ENCODE data around the gene RIMBP3C. TPM values are rescaled to one million over a fixed set of nuclear protein-coding genes. Genes with fewer than 3 reads are reported as not detected.
"Not testable (repeated sequence)": the region's sequence is repeated elsewhere in the genome, so short reads cannot be mapped to it uniquely, and the experiment has no call there.

The RIMBP3C gene
- total RNA-seq, 1 experiment from 2014 or later, result 0.44 TPM

DNA sequence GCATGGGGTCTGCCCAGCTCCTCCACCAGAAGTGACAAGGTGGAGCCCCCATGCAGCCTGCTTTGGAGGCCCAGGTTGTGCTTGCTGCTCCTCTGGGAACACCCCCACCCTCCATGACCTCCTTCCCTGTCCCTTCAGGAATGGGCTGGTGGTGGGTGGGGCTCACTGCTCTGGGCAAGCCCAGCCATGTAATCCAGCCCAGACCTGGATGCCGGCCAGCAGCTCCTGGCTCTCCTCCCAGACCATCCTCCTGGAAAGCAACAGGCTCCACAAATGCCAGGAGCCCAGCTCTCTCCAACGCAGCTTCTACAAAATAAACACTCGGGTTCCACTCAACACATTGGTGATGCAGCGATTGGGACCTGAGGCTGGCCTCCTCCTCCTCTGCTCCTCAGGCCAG, 53.3 kb downstream of the RIMBP3C start:
- ATAC-seq; H3K9me3 Mint-ChIP-seq; H3K27me3 Mint-ChIP-seq (ENCODE audit: low read depth); H3K4me1 Mint-ChIP-seq; CTCF ChIA-PET; H3K36me3 Mint-ChIP-seq; DNase-seq (ENCODE audit: low spot score); POLR2A ChIA-PET; H3K4me3 Mint-ChIP-seq; H3K27ac Mint-ChIP-seq: not testable (repeated sequence)

Other genes starting within 250 kb of the RIMBP3C start
- gene RIMBP3B, start 167.7 kb downstream of the RIMBP3C start, total RNA-seq (2021), result 0.09 to 0.62 TPM (median 0.27 TPM) in 3 replicates
- 30.4 to 33.3 TPM (median 31.2 TPM) in 3 replicates for gene HIC2, start 134.1 kb downstream of the RIMBP3C start, total RNA-seq (2021)
- gene TMEM191C, start 84.1 kb downstream of the RIMBP3C start, total RNA-seq (2021), result 4.8 to 6.4 TPM (median 5.2 TPM) in 3 replicates
- gene UBE2L3, start 16.3 kb upstream of the RIMBP3C start, total RNA-seq (2021), result 75.7 to 79.1 TPM (median 77.4 TPM) in 3 replicates
- 39.1 to 42.1 TPM (median 39.8 TPM) in 3 replicates for gene YDJC, start 78.6 kb upstream of the RIMBP3C start, total RNA-seq (2021)
- gene CCDC116, start 81.3 kb upstream of the RIMBP3C start, total RNA-seq (2021), result 0.14 to 0.57 TPM (median 0.27 TPM) in 3 replicates
- gene SDF2L1, start 90.8 kb upstream of the RIMBP3C start, total RNA-seq (2021), result 52.2 to 73.6 TPM (median 57.0 TPM) in 3 replicates
- gene PPIL2, start 114.6 kb upstream of the RIMBP3C start, total RNA-seq (2021), result 35.6 to 47.5 TPM (median 37.4 TPM) in 3 replicates
- 7.7 to 17.7 TPM (median 15.5 TPM) in 3 replicates for gene YPEL1, start 184.3 kb upstream of the RIMBP3C start, total RNA-seq (2021)